ENCODE measurements around the gene LAPTM5. TPM values are rescaled to one million over a fixed set of nuclear protein-coding genes. Genes with fewer than 3 reads are reported as not detected.

The LAPTM5 gene
- total RNA-seq, 4 donors from 2014 or later: 8.7 to 21.5 (median 15.6) TPM

GRCh38 chr1:30734580-30734979, 23.0 kb downstream of the LAPTM5 start:
- intact Hi-C loops (cut with DNase I; ENCODE audit: low total_unique reads): no loop called here
- 93 to 97% methylated on average over 4 of the region's 4 CpGs for WGBS, 2 donors
- H3K4me3 ChIP-seq (ENCODE audit: low read depth, poor library complexity, severe bottlenecking): no peak overlapping the region
- no peak for DNase-seq (ENCODE audit: low spot score in 2 of 2)
- no peak for TF ChIP-seq POLR2A (IDR thresholded peaks at IDR 0.05)
- TF ChIP-seq CTCF (IDR thresholded peaks at IDR 0.05): no peak

- DNase-seq (ENCODE audit: low spot score in 2 of 2): no peak
- intact Hi-C loops (cut with DNase I; ENCODE audit: low total_unique reads): no loop called here
- 88 to 93% methylated on average over 4 of the region's 4 CpGs for WGBS, 2 donors
- no peak overlapping the region for H3K4me3 ChIP-seq (ENCODE audit: low read depth, poor library complexity, severe bottlenecking)
- TF ChIP-seq CTCF (IDR thresholded peaks at IDR 0.05): no peak
These were observed 23.5 kb downstream of the LAPTM5 start for GRCh38 chr1:30734106-30734505.

- TF ChIP-seq CTCF (IDR thresholded peaks at IDR 0.05): no peak
- TF ChIP-seq POLR2A (IDR thresholded peaks at IDR 0.05): no peak
- WGBS, 2 donors: 83 to 85% methylated on average over 8 of the region's 8 CpGs
- DNase-seq (ENCODE audit: low spot score in 2 of 2): no peak
- H3K4me3 ChIP-seq (ENCODE audit: low read depth, poor library complexity, severe bottlenecking): no peak overlapping the region
- intact Hi-C loops (cut with DNase I; ENCODE audit: low total_unique reads): no loop called here
These were observed 24.1 kb downstream of the LAPTM5 start for GRCh38 chr1:30733493-30733892.

- WGBS, 2 donors: 71 to 79% methylated on average over 10 of the region's 10 CpGs
- no peak overlapping the region for H3K4me3 ChIP-seq (ENCODE audit: low read depth, poor library complexity, severe bottlenecking)
- intact Hi-C loops (cut with DNase I; ENCODE audit: low total_unique reads): no loop called here
- no peak for DNase-seq (ENCODE audit: low spot score in 2 of 2)
- no peak for TF ChIP-seq CTCF (IDR thresholded peaks at IDR 0.05)
- no peak for TF ChIP-seq POLR2A (IDR thresholded peaks at IDR 0.05)
These were observed 25.1 kb downstream of the LAPTM5 start for GRCh38 chr1:30732277-30732996.

GRCh38 chr1:30731806-30732276, 25.7 kb downstream of the LAPTM5 start:
- TF ChIP-seq CTCF (IDR thresholded peaks at IDR 0.05) (no peak), POLR2A (IDR thresholded peaks at IDR 0.05) (no peak)
- intact Hi-C loops (cut with DNase I; ENCODE audit: low total_unique reads): no loop called here
- no peak for DNase-seq (ENCODE audit: low spot score in 2 of 2)
- WGBS, 2 donors: 74 to 75% methylated on average over 8 of the region's 8 CpGs
- no peak overlapping the region for H3K4me3 ChIP-seq (ENCODE audit: low read depth, poor library complexity, severe bottlenecking)
